HG03039 (cell line): ENCODE data around the gene C22orf31.

ENCODE experiments used
- ATAC-seq: cut with Tn5 transposase; IDR thresholded peaks from one replicate; pipeline ENCODE4 v1.9.1; 2021; ENCODE audit warnings: mild to moderate bottlenecking, moderate library complexity; ENCODE audit not compliant: unreplicated experiment

The C22orf31 gene

GRCh38 chr22:29081517-29082236 is 20.0 kb upstream of the C22orf31 start:
- ATAC-seq = no peak

GRCh38 chr22:29080106-29080975 is 18.7 kb upstream of the C22orf31 start:
- no peak for ATAC-seq

DNA sequence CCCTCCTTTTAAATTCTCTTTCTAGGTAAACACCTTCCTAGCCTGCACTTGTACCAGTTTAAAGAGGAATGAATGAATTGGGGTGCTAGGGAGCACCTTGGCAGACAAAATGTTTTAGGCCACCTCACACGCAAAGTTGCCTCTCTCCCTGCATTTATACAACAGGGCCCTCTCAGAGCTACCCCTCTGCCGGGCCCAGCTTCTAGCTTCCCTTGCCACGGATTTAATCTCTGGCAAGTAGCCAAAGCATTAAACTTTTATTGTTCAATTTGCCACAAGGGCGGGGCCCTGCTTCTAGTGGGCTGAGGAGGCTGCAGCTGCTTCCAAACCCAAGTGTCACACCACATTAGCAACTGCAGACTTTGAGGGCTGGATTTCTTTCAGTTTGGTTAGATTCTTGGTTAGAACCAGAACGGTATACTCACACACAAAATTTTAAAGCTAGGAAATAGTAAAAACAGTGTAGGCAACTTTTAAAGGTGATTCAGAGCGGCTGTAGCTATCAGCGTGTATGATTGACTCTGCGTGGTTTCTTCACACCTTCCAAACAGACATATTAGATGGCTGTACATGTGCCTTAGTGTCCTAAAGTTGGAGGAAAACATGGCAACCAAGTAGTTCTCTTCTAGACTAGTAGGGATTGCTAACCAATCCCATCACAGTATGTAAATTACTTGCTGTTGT is 17.7 kb upstream of the C22orf31 start:
- ATAC-seq = no peak

GRCh38 chr22:29078869-29079207 is 17.2 kb upstream of the C22orf31 start:
- no peak for ATAC-seq

DNA sequence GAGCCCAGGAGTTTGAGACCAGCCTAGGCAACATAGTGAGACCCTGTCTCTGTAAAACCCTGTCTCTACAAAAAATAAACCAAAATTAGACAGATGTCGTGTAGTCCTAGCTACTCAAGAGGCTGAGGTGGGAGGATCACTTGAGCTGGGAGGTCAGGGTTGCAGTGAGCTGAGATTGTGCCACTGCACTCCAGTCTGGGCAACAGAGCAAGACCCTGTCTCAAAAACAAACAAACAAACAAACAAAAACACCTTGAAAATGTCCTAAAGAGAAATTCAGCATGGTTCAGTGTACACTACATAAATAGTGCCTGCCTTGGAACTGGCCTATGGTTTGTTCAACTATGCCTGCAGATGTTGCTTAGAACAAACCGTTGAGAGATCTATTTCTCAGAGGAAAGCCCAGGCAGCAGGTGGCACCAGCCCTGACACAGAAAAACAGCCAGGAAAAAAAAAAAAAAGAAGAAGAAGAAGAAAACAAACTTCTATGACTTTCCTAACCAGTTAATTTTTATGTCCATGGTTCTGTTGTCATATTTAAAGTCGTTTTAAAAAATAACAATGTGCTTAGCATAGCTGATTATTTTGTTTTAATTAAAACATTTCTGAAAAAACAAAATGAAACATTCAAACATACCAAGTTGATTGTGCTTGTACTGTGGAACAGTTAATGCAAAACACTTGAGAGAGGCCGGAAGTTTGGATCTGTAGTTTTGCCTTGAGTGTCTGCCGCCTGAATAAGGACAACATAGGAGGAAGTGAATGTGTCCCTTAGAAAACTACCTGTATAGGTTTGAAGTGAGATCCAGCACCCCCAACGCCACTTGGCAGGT is 16.6 kb upstream of the C22orf31 start:
- ATAC-seq = no peak

- ATAC-seq = no peak
Observed at GRCh38 chr22:29074276-29074772, 12.7 kb upstream of the C22orf31 start.

DNA sequence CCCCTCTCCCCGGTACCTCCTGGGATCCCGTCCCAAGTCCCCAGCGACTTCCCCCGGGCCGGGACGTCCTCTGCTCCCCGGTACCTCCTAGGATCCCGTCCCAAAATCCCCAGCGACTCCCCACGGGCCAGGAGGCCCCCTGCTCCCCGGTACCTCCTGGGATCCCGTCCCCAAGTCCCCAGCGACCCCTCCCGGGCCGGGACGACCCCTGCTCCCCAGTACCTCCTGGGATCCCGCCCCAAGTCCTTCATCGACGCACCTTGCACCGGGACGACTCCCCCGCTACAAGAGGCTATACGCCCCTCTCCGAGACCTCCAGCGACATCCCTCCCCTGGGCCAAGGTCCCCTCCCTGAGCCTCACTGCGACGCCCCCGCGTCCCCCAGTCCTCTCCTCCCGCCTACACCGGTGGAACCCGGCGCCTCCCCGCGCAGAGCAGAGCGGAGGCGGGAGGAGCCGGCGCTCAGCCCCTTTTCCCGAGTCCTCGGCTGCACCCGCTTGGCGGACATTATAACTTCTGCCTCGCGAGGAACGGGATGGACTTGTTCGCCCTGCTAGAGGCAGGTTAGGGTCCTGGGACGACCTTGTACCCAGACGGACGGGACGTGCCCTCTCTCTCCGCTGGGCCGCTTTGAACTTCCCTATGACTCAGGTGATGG is 12.1 kb upstream of the C22orf31 start:
- no peak for ATAC-seq

- ATAC-seq = no peak
Observed at GRCh38 chr22:29072979-29073617, 11.5 kb upstream of the C22orf31 start, which contains the start of gene KREMEN1. Gene KREMEN1, plus strand, starts transcription at chr22:29073035. Its CDS starts 96 bp downstream, at chr22:29073131.

DNA sequence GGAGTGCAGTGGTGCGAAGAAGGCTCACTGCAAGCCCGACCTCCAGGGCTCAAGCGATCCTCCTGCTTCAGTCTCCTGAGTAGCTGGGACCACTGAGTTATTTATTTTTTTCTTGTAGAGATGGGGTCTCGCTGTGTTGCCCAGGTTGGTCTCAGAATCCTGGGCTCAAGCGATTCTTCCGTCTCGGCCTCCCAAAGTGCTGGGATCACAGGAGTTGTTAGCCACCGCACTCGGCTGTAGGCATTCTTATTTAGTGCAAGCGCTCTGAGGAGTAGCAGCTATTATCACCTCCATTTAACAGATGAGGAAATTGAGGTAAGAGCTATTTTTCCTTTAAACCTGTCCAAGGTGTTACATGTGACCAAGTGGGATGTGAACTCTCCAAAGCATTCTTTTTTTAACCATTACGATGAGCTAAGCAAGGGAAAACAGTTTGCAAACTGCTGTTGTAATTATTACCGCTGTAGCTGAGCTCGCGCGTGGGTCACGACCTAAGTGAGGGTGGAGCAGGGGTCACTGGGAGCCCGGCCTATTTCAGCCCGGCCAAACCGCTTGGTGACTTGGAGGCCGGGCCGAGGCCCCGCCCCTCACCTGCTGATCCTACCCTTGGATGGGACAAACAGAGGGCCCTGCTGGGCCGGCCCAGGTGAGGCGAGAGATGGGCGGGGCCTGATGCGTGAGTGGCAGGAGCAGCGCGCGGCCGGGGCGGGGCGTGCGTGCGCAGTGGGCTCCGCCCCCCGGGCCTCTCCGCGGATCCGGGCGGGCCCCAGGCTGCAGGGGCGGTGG is 10.8 kb upstream of the C22orf31 start:
- ATAC-seq = peak; percentile 75

DNA sequence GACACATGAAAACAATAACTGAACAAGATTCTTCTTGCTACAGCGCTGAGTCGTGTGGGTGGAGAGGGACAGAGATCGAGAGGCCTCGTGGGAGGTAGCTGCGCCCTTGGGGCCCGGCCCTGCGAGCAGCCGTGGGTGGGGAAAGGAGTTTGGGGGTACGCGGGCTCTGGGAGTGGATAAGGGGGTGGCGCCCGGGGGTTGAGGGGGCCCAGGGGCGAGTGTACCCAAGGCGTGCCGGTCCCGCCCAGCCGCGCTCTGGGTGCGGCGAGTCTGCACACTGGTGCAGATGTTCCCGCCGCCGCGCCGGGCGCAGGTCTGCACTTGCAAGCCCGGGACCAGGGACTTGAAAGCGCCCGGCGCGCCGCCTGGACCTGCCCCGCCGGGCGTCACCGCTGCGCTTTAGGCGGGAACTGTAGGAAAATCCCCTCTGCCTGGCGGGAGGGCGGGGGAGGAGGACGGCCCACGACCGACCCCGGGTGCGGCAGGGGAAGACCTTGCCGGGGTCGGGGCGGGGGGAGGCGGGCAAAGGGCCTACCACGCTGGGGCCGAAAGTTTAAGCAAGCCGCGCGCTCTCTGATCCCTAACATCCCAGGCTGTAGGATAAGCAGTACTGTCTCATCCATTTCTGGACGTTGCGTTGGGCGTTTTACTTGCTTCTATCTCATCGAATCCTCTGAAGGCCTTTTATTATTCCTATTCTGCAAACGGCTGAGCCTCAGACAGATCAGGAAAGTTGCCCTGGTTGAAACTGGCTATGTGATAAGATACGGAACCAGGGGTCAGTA is 9.8 kb upstream of the C22orf31 start:
- no peak for ATAC-seq

- ATAC-seq = no peak
Observed at GRCh38 chr22:29070490-29070889, 8.9 kb upstream of the C22orf31 start.

DNA sequence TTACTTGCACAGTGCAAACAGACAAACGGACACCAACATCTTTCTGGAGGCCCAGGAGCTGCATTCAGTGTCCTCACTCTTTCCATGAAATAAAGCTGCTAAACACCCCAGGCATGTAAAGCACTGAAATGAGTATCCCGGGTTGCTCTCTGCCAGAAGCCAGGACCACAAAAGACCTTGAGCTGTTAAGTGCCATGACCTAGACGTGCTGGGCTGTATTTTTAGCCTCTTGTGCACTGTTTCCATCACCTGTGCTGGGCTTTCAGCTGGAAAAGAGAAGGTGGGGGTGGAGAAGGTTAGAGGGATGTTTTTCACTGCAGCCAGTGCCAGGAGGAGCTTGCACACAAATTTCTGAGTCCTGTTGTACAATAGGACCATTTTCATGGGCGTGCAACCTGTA is 7.8 kb upstream of the C22orf31 start:
- no peak for ATAC-seq

GRCh38 chr22:29065468-29066190 is 4.0 kb upstream of the C22orf31 start:
- no peak for ATAC-seq

- ATAC-seq = no peak
Observed at GRCh38 chr22:29062286-29062821, 723 bp upstream of the C22orf31 start.

- no peak for ATAC-seq
Observed at GRCh38 chr22:29060931-29061330, 700 bp downstream of the C22orf31 start.

DNA sequence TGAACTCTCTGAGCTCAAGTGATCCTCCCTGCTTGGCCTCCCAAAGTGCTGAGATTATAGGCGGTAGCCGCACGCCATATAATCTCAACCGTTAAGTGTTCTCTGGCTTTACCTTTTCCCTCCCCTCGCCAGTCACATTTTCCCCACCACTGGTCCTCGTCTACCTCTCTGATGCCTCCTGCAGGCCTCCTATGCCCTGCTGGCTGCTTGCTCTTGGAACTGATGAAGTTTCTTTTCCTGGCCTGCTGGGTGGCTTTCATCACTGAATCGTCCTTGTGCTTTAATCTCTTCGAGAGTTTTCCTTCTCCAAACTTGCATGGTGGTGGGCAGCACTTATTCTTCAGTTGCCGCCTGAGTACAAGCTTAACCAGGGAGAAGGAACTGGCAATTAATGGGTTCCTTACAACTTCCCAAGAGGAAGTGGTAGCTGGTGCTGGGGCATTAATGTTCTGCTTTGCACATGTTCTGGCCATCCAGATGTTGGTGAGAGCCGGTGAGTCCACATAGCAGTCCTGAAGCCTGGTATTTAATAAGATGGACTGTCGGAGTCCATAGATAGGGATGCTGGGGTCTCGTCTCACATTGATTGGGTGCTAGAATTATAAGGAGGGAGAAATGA is 1.3 kb downstream of the C22orf31 start:
- ATAC-seq = no peak

GRCh38 chr22:29056472-29056871 is 5.2 kb downstream of the C22orf31 start:
- ATAC-seq = no peak
